HG02840 (cell line): ENCODE measurements around the gene TBC1D2B.

Source experiments
- ATAC-seq: cut with Tn5 transposase; IDR thresholded peaks from one replicate; pipeline ENCODE4 v1.9.1; 2021; ENCODE audit warnings: mild to moderate bottlenecking, moderate library complexity, moderate number of reproducible peaks; ENCODE audit not compliant: unreplicated experiment, low FRiP score

TBC1D2B gene

DNA sequence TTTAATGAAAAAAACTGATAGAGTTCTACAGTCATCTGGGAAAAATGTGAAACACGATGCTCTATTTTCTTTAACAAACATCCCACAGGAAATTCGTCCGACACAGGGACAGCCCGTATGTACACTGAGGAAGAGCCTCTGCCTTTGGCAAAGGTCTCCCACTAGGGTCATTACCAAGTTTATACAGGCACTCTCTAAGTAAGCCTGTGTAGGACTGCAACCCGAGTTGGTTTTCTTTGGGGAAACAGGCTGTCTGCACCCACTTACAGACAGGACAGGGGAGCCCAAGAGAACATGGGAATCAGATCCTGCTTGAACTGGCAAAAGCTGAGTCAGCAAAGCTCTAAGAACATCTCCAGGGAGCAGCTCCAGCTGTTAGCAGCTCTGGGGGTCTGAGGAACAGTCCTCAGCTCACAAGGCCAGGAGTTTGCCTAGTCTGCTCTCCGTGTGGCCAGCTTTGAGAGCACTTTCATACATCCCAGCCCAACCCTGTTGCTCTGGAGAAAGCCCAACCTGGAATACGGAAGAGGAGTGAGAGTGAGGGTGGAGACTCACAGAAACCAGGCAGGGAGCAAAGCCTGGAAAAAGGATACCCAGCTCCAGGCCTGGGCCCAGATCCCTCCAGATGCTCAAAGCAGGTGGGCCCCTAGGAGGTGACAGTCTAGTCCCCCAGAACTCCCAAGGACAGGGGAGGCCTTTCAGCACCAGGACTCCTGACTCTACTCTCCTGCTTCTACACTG is 1.9 kb downstream of the TBC1D2B start:
- no peak for ATAC-seq

DNA sequence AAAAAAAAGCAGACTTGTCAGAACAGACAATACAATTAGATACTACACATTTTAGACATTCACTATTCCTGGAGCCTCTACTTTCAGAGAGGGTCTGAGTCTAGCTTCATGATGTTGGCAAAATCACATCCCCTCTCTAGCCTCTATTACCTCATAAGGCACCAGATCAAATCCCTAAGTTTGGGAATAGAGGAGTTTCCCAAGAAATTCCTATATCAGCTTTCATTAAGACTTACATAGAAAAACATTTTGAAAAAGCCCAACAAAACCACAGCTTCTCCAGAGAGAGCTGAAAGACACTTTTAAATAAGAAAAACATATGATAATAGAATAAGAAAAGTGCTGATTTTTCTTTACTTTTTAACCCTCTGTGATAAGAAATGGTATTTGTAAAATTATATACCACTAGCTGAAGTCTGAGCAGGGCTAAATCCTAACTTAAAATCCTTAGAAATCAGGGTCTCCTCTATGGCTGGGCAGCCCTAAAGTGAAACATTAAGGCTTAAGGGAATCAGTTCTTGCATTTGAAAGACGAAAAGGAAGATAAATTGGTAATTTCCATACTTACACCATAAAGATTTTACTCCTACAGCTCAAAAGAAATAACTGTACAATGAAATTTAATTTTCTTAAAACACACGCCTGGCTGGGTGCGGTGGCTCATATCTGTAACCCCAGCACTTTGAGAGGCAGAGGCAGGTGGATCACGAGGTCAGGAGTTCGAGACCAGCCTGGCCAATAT is 4.3 kb downstream of the TBC1D2B start:
- ATAC-seq = no peak

GRCh38 chr15:78072080-78072892 is 5.2 kb downstream of the TBC1D2B start:
- no peak for ATAC-seq

DNA sequence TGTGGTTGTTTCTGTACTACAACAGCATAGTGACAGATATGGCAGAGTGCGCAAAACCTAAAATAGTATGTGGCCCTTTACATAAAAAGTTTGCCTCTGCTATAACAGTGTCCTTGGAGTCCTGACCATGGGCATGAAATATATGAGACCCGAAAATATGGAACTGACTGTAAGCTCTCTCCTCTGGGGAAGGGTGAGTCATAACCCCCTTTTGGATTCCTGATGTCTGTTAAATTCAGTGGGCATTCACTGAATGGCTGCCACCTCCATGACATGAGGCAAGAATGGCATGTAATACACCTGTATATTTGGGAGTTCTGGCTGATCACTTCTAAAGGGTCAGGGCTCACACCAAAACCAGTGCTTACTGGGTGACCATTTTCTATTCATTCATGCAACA is 6.1 kb downstream of the TBC1D2B start:
- ATAC-seq = no peak

DNA sequence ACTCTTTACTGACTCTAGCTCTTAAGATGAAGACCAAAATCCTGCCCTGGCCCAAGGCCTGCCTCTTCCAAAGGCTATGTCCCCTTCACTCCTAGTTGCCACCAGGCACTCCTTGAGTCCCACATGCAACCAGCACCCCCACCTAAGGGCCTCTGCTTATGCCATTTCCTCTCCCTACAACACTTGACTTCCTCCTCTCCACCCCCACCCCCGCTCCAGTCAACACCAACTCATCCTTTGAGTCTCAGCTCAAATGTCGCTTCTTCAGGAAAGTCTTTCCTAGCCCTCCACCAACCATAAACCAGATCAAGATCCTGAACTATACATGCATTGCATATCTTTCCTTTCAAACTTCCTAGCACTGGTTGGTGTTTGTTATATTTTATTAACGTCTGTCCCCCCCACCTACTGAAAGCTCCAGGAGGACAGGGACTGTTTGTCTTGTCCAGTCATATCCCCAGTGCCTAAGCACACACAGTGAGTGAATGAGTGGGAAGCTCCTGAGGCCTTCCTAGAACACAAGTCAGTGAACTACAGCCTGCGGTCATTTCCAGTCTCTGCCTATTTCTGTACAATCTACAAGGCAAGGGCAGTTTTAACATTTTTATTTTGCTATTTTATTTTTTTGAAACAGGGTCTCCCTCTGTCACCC is 7.3 kb downstream of the TBC1D2B start:
- no peak for ATAC-seq

DNA sequence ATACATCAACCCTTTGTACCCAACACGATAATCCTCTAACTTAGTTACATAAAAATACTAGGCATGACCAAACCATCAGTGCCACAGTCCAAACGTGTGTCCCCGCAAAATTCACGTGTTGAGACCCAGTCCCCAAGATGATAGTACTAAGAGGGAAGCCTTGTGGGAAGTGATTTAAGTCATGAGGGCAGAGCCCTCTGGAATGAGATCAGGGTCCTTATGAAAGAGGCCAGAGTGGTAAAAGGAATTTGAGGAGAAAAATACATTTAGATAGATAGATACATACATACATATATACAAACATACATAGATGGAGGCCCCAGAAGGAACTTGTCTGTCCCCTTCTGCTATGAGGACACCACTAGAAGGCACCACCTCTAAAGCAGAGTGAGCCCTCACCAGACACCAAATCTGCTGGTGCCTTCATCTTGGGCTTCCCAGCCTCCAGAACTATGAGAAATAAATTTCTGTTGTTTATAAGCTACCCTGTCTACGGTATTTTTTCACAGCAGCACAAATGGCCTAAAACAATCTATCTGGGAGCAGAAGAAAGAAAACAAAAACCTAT is 8.0 kb downstream of the TBC1D2B start:
- no peak for ATAC-seq

GRCh38 chr15:78069052-78069414 is 8.5 kb downstream of the TBC1D2B start:
- no peak for ATAC-seq

DNA sequence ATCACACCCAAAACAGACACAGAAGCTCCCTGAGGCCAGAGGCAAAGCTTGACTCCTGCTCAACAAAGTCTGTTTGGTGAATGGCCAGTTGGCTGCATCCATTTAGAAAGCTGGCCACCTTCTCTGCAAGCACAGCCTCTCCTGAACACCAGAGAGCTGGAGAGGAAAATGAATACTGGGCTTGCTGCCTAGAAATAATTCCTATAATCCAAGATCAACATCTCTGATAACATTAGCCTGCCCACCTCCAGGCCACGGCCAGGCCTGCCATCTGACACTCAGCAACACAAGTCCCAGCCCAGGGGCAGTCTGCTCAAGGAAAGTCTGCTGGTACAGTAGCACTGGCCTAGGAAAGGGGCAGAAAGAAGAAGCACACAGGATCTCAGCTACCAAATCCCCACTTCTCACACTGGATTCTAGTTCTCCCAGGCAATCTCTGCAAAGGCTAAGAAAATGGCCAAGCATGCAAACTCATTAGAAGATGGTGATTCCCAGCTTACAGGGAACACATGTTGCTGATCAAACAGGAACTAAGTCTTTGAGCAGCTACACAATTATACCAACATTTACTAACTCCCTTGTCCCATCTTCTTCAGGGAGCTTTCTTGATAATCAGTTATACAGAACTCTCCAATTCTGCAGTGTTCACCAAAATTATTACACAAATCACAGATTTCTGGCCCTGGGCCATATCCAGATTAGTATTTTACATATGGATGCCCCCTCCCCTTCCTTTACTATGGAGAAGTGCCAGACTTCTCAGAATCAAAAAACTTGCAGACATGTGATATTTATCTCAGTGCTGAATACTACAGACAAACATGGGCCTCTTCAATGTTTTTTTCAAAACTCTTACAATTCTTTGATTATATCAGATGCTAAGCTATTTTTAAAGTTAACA is 9.9 kb downstream of the TBC1D2B start:
- ATAC-seq = no peak

GRCh38 chr15:78065973-78066946 is 11.3 kb downstream of the TBC1D2B start:
- ATAC-seq = peak; percentile 44

DNA sequence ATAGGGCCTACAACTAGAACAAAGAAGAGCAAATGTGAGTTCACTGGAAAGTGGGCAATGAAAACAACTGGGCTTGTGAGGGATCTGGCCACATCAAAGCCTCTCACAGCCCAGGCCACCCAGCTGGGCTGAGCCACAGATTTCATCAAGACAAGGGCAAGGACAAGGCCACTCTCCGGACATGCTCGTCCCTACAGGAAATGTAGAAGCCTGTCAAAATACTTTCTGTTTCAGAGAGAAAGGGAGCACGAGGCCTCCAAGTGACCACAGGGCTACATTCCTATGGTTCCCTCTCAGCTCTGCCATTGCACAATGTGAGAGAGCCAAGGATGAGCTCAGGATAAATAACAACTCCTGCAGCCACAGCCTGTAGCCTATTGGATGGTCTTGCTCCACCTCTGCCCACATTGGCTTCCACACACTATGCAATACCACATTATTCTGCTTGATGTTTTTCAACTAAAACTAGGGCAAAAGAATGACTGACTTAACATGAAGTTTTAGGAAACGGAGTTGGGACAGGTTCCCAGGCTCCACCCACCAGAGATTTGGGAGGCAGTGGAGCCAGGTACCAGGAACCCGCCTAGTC is 12.1 kb downstream of the TBC1D2B start:
- ATAC-seq = no peak

DNA sequence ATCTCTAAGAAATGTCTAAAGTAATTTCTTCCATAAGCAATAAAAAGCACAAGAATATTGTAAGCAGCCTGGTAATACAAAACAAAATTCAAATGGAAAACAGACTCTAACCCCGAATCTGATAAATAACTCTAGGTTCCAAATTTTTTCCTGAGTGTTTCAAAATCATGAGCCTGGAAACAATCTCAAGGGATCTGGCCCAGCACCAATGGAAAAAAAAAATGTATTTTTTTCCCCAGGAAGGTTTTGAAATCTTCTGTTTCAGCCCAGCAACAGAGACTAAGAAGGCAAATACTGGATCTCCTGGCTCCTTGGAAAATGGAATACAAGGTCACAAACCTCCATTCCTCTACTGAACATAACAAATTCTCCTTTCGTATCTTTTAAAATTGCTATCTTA is 13.0 kb downstream of the TBC1D2B start:
- ATAC-seq = no peak

- no peak for ATAC-seq
Measured at GRCh38 chr15:78063970-78064385, 13.5 kb downstream of the TBC1D2B start.

GRCh38 chr15:78063217-78063616 is 14.3 kb downstream of the TBC1D2B start:
- ATAC-seq = no peak

DNA sequence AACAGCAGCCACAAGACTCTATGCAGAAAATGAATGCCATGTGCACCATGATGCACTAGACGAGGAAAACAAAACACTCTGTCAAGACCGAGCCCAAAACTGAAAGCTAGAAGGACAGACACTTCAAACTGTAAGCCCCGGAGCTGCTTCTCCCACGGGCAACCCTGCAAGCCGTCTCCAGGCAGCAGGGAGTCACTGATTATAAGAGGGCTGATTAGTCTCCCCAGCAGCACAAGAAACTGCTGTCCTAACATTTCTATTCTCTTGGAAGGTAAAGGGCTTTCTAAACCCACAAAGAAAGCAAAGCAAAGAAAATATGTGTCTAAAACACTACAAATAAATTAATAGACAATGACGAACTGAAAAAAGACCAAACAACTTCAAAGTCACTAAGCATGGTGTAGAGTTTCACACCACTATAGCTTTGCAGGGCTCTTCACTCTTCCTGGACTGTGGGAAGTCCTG is 15.5 kb downstream of the TBC1D2B start:
- ATAC-seq = peak; percentile 43

- no peak for ATAC-seq
Measured at GRCh38 chr15:78060232-78060631, 17.3 kb downstream of the TBC1D2B start.

DNA sequence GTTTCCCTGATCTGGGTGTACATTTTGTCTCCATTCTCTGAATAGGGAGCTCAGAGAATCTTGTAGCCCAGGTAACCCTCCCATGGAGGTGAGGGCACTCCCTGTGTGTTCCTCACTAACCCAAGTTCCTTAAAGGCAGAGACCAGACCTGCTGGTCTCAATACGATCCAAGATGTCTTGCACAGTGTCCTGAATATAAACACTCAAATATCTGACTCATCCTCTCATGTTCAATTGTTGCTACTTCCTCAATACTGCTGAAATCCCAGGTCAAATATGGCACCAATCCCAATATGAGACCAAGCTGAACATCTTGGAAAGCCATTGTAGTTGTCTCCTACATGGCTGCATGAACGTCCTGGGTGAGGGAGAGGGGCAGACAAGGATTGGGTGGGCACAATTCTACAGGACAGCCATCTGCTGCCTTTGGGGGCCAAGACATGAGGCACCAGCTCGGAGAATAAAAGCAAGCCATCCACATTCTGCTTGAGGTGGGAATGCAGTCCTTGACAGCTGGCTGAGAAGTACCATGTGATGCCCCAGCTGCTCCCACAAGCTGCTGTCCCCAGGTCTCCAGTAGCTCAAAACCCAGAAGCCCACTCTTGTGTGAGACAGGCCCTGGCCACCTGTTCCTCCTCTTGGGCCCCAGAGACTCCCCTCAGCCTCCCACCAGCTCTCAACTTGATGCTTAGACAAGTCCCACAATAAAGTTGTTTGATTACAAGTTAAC is 18.2 kb downstream of the TBC1D2B start:
- ATAC-seq = no peak

DNA sequence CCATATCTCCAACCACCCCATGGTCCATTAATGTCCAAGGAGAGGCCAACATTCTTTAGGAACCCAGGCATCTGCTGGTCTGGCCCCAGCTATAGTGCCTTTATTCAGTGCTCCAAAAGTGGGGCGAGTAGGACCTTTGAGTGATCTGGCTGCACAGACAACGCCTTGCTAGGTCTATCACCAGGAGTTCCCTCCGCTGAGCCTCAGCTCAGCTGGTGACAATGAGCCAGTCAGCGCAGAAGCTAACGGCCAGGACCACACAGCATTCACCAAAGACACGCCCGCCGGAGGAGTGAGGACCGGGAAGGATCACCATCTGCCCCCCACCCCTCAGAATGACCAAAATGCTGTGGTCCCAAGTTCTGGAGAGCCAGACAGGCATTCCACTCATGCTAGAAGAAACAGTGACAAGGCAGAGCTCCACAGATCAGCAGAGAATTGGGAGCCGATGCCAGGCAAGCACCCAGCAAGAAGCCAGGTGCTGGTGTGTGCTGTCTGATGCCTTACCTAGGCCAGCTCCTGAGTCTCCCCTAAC is 19.0 kb downstream of the TBC1D2B start:
- no peak for ATAC-seq
